ENCODE measurements around the gene ADCY5. TPM values are rescaled to one million over a fixed set of nuclear protein-coding genes. Genes with fewer than 3 reads are reported as not detected.

The ADCY5 gene
- total RNA-seq, 2 experiments from 2014 or later, result not detected

DNA sequence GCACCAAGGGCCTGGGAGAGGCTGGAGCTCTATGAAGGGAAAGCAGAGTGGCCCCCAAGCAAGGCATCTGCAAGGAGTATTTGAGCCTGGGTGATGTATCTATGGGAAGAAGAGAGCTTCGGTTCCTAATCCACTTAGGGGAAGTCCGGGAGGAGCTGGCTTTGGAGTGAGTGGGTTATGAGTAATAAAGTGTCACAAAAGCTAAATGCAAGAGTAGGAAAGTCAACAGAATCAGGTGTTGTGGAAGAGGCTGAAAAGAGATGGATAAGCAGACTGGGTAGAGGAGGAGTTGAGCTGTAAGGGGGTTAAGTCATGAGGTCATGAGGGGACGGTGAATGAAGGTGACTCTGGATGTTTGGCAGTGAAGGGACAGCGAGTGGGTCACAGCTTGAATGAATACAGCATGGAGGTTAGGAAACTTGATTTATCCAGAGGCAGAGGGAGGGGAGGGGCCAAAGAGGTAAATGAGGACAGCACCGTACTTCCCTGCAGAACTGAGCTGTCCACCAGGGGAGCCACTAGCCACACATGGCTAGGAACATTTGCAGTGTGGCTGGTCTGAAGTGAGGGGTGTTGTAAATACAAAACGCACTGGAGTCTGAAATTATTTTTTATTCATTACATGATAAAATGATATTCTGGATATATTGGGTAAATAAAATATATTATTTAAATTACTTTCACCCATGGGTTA, 83.3 kb downstream of the ADCY5 start:
- H3K36me3 Mint-ChIP-seq, result no peaks in the 10 kb centered on the region
- ATAC-seq (no peak), DNase-seq (no peak)
- no peak overlapping the region for H3K4me3 Mint-ChIP-seq
- H3K4me1 Mint-ChIP-seq, result no peaks in the 10 kb centered on the region
- H3K27me3 Mint-ChIP-seq, result peaks cover 19% of the 10 kb centered on the region
- H3K9me3 Mint-ChIP-seq (ENCODE audit: low read depth), result peaks cover 2% of the 10 kb centered on the region
- CTCF ChIA-PET, result interaction anchor here (0.8 kb wide), 1 partner anchor 14 kb away, joined by 3 read pairs; no protein-coding TSS in a partner anchor
- no peak overlapping the region for H3K27ac Mint-ChIP-seq

DNA sequence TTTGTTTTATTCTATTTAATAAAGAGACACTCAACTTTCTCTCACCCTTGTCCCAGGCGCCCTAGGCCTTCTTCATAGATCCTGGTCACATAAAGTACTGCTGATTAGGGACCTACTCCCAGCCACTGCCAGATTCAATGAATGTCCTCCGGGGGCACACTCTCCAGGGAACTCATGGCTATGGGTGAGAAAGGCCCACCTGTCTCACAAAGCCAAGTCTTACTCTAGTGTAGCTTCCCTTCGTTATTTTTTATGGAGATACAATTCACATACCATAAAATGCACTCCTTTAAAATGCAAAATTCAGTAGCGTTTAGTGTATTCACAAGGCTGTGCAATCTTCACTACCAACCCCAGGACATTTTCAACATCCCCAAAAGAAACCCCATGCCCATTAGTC, 87.8 kb downstream of the ADCY5 start:
- no peak overlapping the region for H3K4me3 Mint-ChIP-seq
- CTCF ChIA-PET, result no interaction called here
- DNase-seq, result no peak
- no peaks in the 10 kb centered on the region for H3K36me3 Mint-ChIP-seq
- no peak for ATAC-seq
- H3K27ac Mint-ChIP-seq, result no peak overlapping the region
- no peaks in the 10 kb centered on the region for H3K9me3 Mint-ChIP-seq (ENCODE audit: low read depth)
- H3K27me3 Mint-ChIP-seq, result peaks cover 38% of the 10 kb centered on the region
- H3K4me1 Mint-ChIP-seq, result no peaks in the 10 kb centered on the region

DNA sequence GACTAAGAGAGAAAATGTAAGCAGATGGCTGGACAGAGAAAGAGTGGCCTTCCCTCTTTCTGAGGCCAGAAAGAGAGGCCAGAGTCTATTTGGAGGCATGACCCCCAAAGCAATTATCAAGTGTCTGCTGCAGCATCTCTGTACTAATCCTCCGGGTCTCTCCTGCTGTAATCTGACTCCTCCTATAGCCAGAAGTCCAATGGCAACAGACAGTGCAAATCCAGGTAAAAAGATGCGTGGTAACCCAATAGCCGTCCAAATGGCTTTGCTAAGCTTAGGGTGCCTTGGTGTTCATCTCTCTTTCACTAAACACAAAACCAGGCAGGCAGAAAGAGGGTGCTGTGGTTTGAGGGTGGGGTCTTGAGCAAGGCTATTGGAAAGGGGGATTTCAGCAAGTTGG, 91.6 kb downstream of the ADCY5 start:
- H3K27ac Mint-ChIP-seq, result no peak overlapping the region
- DNase-seq, result no peak

DNA sequence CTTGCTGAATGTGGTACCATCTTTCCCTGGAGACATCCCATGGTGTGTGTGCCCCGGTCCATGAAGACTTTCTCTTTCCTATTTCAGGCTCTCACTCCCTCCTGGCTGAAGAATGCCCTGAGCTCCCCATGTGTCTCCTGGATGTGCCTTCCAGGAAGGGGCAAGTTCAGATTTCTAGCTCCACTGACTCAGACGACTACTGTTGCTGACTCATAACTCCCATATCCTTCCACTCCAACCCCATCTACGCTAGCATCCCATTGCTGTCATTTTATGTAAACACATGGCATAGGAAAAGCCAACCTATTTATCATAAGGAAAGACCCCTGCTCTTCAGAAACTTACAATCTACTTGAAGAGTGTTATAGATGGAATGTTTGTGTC, 95.0 kb downstream of the ADCY5 start:
- Mint-ChIP-seq H3K27ac (no peak overlapping the region), H3K4me3 (no peak overlapping the region), H3K9me3 (ENCODE audit: low read depth) (peaks cover 2% of the 10 kb centered on the region), H3K4me1 (peaks cover 8% of the 10 kb centered on the region), H3K27me3 (peaks cover 41% of the 10 kb centered on the region), H3K36me3 (no peaks in the 10 kb centered on the region)
- DNase-seq (no peak), ATAC-seq (no peak)
- CTCF ChIA-PET, result no interaction called here

More for the DNA sequence above, 91.6 kb downstream of the ADCY5 start:
- CTCF ChIA-PET, result no interaction called here
- Mint-ChIP-seq H3K27me3 (peaks cover 40% of the 10 kb centered on the region), H3K9me3 (ENCODE audit: low read depth) (peaks cover 2% of the 10 kb centered on the region), H3K36me3 (no peaks in the 10 kb centered on the region), H3K4me1 (no peaks in the 10 kb centered on the region), H3K4me3 (no peak overlapping the region)
- ATAC-seq, result no peak

DNA sequence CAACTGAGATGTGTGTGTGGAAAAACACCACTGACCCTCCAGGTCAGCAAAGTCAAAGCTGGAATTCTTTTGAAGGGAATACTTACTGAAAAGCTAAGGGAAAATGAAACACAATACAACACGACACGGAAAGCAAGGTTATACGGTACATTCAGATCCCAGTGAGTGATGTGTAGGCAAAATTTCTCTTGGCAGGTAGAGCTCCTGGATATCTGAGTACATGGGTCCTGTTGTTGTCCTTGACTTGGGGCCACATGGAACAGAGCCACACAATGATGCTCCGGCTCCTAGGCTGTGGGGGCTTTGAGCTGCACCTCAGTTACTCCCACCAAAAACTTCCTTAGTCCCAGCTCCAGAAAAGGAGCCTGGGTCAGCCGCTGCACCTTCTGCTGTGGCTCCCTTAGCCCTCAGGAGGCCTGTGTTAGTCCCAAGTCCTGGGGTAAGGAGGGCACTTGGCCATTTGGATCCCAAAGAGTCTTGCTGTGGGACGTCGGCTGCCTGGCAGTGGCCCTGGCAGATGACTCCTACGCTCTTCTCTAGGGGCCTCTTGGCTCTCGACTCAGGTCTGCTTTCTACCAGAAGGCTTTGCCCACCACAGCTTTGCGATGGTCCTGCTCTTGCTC, 95.6 kb downstream of the ADCY5 start:
- Mint-ChIP-seq H3K27ac (no peak overlapping the region), H3K4me1 (peaks cover 10% of the 10 kb centered on the region), H3K4me3 (no peak overlapping the region), H3K27me3 (peaks cover 45% of the 10 kb centered on the region), H3K36me3 (no peaks in the 10 kb centered on the region), H3K9me3 (ENCODE audit: low read depth) (peaks cover 2% of the 10 kb centered on the region)
- DNase-seq, result no peak
- ATAC-seq, result no peak
- CTCF ChIA-PET, result no interaction called here

DNA sequence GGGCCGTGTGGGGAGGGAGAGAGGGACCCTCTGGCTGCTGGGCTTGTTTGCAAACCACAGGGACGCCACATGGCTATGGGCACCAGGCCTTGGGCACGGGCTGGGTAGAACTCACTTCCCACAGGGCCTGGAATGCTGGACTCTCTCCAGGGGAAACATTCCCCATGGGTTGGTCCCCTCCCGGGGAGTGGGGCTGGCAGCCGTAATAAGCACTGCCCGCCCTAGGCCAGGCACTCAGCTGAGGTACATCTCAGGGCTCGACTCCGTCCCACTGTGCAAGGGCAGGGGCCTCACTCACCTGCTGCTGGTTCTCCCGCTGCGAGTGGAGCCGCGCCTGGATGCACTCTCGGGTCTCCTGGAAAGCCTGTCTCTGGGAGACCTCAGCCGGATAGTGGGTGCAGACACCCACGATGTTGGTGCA, 96.7 kb downstream of the ADCY5 start:
- CTCF ChIA-PET, result interaction anchor here (1.2 to 1.9 kb wide), 2 partner anchors 11 to 14 kb away, joined by 3 to 4 read pairs; no protein-coding TSS in a partner anchor
- Mint-ChIP-seq H3K27ac (no peak overlapping the region), H3K9me3 (ENCODE audit: low read depth) (peaks cover 2% of the 10 kb centered on the region), H3K4me1 (peaks cover 10% of the 10 kb centered on the region), H3K36me3 (no peaks in the 10 kb centered on the region), H3K27me3 (peaks cover 44% of the 10 kb centered on the region), H3K4me3 (no peak overlapping the region)
- DNase-seq, result no peak
- no peak for ATAC-seq

DNA sequence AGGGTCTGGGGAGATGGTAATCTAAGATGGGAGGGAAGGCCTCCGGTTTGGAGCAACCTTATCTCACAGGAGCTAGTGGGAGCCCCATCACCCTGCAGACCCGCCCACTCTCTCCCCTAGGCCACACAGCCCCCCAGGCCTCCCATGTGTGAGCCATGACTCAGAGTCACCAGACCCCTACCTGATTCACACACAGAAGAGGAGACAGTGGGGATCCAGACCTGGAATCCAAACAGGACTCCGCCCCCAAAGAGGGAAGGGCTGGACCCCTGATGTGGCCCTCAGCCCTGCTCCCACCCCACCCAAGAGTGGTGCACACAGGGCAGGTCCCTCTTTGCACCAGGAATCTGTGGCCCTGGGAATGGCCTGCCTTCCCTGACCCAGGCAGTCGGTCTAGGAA, 97.4 kb downstream of the ADCY5 start:
- H3K4me3 Mint-ChIP-seq, result no peak overlapping the region
- ATAC-seq (no peak), DNase-seq (no peak)
- H3K9me3 Mint-ChIP-seq (ENCODE audit: low read depth), result peaks cover 2% of the 10 kb centered on the region
- peaks cover 44% of the 10 kb centered on the region for H3K27me3 Mint-ChIP-seq
- CTCF ChIA-PET, result interaction anchor here (1.2 to 1.9 kb wide), 2 partner anchors 10 to 14 kb away, joined by 3 to 4 read pairs; no protein-coding TSS in a partner anchor
- no peak overlapping the region for H3K27ac Mint-ChIP-seq
- H3K4me1 Mint-ChIP-seq, result peaks cover 10% of the 10 kb centered on the region
- no peaks in the 10 kb centered on the region for H3K36me3 Mint-ChIP-seq

DNA sequence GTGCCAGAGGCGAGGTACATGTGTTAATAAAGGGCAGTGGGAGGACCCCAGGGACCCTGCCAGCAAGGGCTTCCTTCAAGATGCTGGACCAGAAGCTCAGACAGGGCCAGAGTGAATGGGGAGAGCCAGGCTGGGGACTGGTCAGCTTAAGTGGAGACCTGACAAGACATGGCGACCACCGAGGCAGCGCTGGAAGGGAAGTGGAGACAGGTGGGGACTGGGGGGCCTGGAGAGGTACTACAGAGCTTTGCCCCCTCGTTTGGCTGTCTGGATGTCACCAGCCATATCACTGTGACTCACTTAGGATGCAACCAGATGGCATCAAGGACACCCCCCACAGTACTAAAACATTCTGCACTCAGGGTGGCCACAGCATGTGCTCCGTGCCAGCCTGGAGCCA, 97.9 kb downstream of the ADCY5 start:
- Mint-ChIP-seq H3K36me3 (no peaks in the 10 kb centered on the region), H3K27ac (no peak overlapping the region), H3K27me3 (peaks cover 43% of the 10 kb centered on the region), H3K4me1 (peaks cover 10% of the 10 kb centered on the region), H3K9me3 (ENCODE audit: low read depth) (peaks cover 2% of the 10 kb centered on the region), H3K4me3 (no peak overlapping the region)
- CTCF ChIA-PET, result interaction anchor here (1.9 kb wide), 1 partner anchor 10 kb away, joined by 4 read pairs; no protein-coding TSS in a partner anchor
- no peak for ATAC-seq
- DNase-seq, result no peak

DNA sequence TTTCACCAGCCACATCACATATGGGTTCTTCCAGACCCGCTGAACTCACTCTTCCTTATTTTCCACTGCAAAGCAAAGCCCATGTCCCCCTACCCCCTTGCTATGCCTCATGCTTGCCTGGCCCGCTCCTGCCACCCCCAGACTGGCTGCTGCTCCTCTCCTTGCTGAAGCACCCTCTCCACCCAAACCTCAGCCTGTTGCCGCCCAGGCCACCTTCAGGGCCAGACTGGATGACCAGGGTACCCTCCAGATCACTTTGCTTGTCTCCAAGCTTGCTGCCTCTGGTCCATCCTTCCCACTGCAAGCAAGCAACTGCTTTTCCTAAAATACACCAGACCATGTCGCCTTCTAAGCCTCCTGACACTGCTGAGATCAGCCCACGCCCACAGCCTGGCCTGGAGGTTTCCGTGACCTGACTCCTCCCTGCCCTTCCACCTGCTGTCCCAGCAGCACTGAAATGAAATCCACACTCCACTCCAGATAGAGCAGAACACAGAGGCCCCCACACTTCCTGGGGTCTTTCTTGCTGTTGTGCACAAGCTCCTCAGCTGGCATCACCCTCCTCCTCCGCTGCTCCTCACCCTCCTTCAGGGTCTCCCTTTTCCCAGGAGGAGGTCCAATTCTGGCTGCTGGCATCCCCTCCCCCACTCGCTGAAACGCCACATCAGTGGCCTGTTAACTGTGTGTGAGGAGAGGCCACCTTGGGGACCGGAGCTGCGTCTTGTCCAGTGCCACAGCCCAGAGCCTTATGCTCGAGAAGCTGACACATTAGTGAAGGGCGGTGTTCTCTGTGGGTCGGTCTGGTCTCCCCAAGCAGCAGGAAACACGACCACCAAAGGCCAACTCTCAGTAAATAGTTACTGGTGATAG, 99.1 kb downstream of the ADCY5 start:
- DNase-seq, result no peak
- CTCF ChIA-PET, result no interaction called here
- H3K4me1 Mint-ChIP-seq, result peaks cover 14% of the 10 kb centered on the region
- no peaks in the 10 kb centered on the region for H3K36me3 Mint-ChIP-seq
- H3K9me3 Mint-ChIP-seq (ENCODE audit: low read depth), result peaks cover under 1% of the 10 kb centered on the region
- ATAC-seq, result no peak
- peaks cover 40% of the 10 kb centered on the region for H3K27me3 Mint-ChIP-seq
- no peak overlapping the region for H3K27ac Mint-ChIP-seq
- H3K4me3 Mint-ChIP-seq, result no peak overlapping the region

DNA sequence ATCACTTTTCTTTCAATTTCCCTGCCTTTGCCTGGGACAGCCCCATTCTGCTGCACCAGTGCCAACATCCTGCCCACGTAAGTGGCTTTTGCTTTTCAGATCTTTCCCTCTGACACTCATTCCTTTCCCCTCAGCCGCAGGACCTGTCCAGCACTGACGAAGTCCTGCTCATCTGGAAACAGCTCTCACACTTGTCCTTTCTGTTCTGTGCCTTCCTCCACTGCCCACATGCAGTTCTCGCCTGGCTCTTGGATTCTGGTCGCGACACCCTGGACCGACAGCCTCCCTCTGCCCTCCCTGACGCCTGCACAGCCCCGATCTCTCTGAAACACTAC, 99.7 kb downstream of the ADCY5 start:
- H3K4me3 Mint-ChIP-seq, result no peak overlapping the region
- no peak for DNase-seq
- CTCF ChIA-PET, result no interaction called here
- H3K4me1 Mint-ChIP-seq, result peaks cover 20% of the 10 kb centered on the region
- no peak overlapping the region for H3K27ac Mint-ChIP-seq
- H3K9me3 Mint-ChIP-seq (ENCODE audit: low read depth), result no peaks in the 10 kb centered on the region
- ATAC-seq, result no peak
- H3K36me3 Mint-ChIP-seq, result no peaks in the 10 kb centered on the region
- peaks cover 36% of the 10 kb centered on the region for H3K27me3 Mint-ChIP-seq

DNA sequence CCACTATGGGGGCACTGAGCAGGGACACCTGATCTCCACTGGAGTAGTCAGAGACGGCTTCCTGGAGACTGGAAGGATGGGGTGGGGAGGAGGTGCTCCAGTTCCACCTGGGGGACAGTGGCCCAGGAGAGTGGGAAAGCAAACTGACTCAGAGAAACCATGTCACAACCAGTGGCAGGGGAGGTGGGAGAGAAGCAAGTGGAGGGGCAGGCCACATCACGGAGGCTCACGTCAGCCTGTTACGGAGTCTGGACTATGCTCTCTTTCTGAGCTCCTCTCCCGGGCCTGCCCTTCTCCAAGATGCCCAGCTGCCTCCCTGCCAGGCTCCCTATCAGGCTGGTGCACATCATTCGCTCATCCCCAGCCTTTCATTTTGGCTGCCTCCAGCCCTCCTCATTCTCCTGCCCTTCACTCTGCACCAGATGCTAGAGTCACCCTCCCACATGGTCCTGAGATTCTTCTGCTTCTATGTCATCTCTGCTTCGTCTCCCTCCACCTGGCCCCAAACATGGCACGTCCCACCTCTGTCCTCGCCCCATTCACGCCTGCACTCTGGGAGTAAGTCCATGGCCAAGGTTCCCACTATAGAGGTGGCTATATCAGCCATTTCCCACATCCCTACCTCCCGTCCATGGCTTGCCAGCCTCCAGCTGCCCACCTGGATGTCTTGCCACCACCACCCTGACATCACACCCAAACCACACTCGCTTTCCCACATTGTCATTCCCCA, 100.3 kb downstream of the ADCY5 start:
- no peak overlapping the region for H3K4me3 Mint-ChIP-seq
- H3K9me3 Mint-ChIP-seq (ENCODE audit: low read depth), result no peaks in the 10 kb centered on the region
- ATAC-seq, result no peak
- no peak overlapping the region for H3K27ac Mint-ChIP-seq
- H3K36me3 Mint-ChIP-seq, result no peaks in the 10 kb centered on the region
- H3K4me1 Mint-ChIP-seq, result peaks cover 23% of the 10 kb centered on the region
- peaks cover 31% of the 10 kb centered on the region for H3K27me3 Mint-ChIP-seq
- DNase-seq, result no peak
- CTCF ChIA-PET, result no interaction called here

DNA sequence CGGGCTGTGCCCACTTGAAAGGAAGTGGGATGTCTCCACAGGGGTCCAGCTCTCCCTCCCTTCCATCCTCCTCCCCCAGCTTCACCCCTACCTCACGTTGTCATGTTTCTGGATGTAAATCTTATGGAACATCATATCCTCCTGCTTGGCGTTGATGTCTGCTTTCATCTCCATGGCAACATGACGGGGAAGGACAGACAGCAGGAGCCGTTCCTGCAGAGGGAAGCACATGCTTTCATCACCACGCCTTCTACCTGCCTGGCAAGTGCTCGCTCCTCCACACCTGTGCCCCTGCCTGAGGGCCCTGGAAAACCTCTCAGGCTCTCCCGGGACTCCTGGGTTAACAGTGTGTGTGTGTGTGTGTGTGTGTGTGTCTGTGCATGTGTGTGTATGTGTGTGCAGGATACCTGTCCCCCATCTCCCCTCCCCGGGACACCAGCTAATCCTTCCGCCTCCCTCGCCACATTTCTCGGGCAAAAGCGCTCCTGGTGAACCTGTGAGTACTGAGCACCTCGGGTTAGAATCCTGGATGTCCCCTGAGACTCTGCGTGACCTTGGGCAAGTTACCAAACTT, 101.1 kb downstream of the ADCY5 start:
- ATAC-seq, result no peak

DNA sequence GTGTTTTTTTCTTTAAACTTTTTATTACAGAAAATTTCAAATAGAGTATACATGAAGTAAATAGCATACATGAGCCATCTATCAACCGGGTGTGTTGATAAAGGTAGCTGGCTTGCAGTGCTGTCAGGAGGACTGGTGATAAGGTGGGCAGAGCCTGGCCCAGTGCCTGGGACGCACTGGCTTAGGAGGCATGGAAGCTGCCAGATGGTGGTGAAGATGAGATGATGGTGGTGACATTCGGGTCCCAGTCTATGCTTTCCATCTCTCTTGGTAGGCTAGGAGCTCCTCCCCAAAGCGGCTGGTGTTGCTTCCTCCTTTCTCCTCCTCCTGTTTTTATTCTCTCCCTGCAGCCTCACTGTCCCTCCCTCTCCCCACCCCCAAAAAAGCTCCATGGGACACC, 101.7 kb downstream of the ADCY5 start:
- Mint-ChIP-seq H3K27ac (no peak overlapping the region), H3K4me3 (no peak overlapping the region), H3K4me1 (peaks cover 23% of the 10 kb centered on the region), H3K9me3 (ENCODE audit: low read depth) (no peaks in the 10 kb centered on the region), H3K27me3 (peaks cover 31% of the 10 kb centered on the region), H3K36me3 (no peaks in the 10 kb centered on the region)
- no peak for DNase-seq
- no peak for ATAC-seq
- CTCF ChIA-PET, result no interaction called here

More for the DNA sequence above, 101.1 kb downstream of the ADCY5 start:
- peaks cover 23% of the 10 kb centered on the region for H3K4me1 Mint-ChIP-seq
- no peak overlapping the region for H3K27ac Mint-ChIP-seq
- DNase-seq, result no peak
- no peaks in the 10 kb centered on the region for H3K36me3 Mint-ChIP-seq
- no peak overlapping the region for H3K4me3 Mint-ChIP-seq
- CTCF ChIA-PET, result no interaction called here
- H3K9me3 Mint-ChIP-seq (ENCODE audit: low read depth), result no peaks in the 10 kb centered on the region
- H3K27me3 Mint-ChIP-seq, result peaks cover 31% of the 10 kb centered on the region

Measured in activated CD8-positive, alpha-beta memory T cell treated with anti-CD3 and anti-CD28 coated beads, Interleukin-2, amount 10 ng/mL, durations not matched to agents 7 days and 5 days (primary cell).